Endothelial cell of umbilical vein (primary cell): ENCODE results near the gene RGS7. TPM values are rescaled to one million over a fixed set of nuclear protein-coding genes. Genes with fewer than 3 reads are reported as not detected.

ENCODE experiments used
- BruUV-seq: library from RNA; stranded (reverse); fragments of 400-500 nt; replicated peaks from 2 replicates; lab custom pipeline; 2021; lab: Mats Ljungman, UMichigan
- CTCF ChIA-PET: fragments of 300-600, 350-600 bp; sonication (Branson Sonifier 250); formaldehyde crosslinking; loops from one replicate; lab custom pipeline; 2021; ENCODE audit warnings: antibody characterized with exemption, inconsistent platforms; lab: Charles Lee
- POLR2A ChIA-PET: fragments of 300-600, 350-600 bp; sonication (Branson Sonifier 250); formaldehyde crosslinking; loops from one replicate; lab custom pipeline; 2021; ENCODE audit warnings: antibody characterized with exemption, inconsistent platforms; lab: Charles Lee
- DNase-seq: peaks from one replicate; pipeline ENCODE4 v3.0.0-alpha.2; 2011; ENCODE audit warnings: low read depth, low spot score
- FAIRE-seq: peaks from 2 replicates; lab custom pipeline; 2011; peaks lifted over from hg19 to GRCh38; lab: Jason Lieb, UNC
- H2AFZ ChIP-seq: 2 replicates; pipeline ENCODE4 v1.6.0; 2012; ENCODE audit warnings: low read depth, low read length, control low read depth, inconsistent platforms
- H3K27ac ChIP-seq: 2 replicates; pipeline ENCODE4 v1.5.1; 2011; ENCODE audit warnings: low read depth, mild to moderate bottlenecking, control low read depth, low read length, moderate library complexity; ENCODE audit not compliant: insufficient read depth
- H3K27me3 ChIP-seq, 2 experiments: 2 replicates each; pipeline versions ENCODE4 v1.6.0 to v1.6.1; 2011; ENCODE audit warnings: low read length in 2 of 2, mixed read lengths in 1 of 2; ENCODE audit not compliant: control insufficient read depth in 2 of 2, insufficient read depth in 2 of 2
- H3K36me3 ChIP-seq, 2 experiments: 2 replicates in 1 of 2; 3 replicates in 1 of 2; pipeline ENCODE4 v1.5.1; 2011; ENCODE audit warnings: low read length in 2 of 2, mild to moderate bottlenecking in 1 of 2, moderate library complexity in 1 of 2; ENCODE audit not compliant: control insufficient read depth in 2 of 2, insufficient read depth in 2 of 2; ENCODE audit errors: extremely low read depth in 1 of 2
- H3K4me1 ChIP-seq: 3 replicates; pipeline ENCODE4 v1.5.1; 2011; ENCODE audit warnings: mild to moderate bottlenecking, low read length; ENCODE audit not compliant: control insufficient read depth, insufficient read depth; ENCODE audit errors: extremely low read depth
- H3K4me2 ChIP-seq: 2 replicates; pipeline ENCODE4 v1.6.1; 2011; ENCODE audit warnings: low read length, control low read depth, mixed read lengths; ENCODE audit not compliant: insufficient read depth
- H3K4me3 ChIP-seq, 3 experiments: fragments of 200-600 bp in 1 of 3; sonication (generic), shearing (Covaris generic) in 1 of 3; replicated peaks in 1 of 3; 2 replicates each; pipeline ENCODE4 v1.5.1; 2011 to 2016; ENCODE audit warnings: control low read depth in 3 of 3, low read length in 3 of 3, mild to moderate bottlenecking in 2 of 3, inconsistent platforms in 1 of 3, low read depth in 1 of 3, moderate library complexity in 1 of 3; ENCODE audit not compliant: insufficient read depth in 1 of 3
- H3K79me2 ChIP-seq: 2 replicates; pipeline ENCODE4 v1.6.0; 2012; ENCODE audit warnings: low read length, inconsistent platforms; ENCODE audit not compliant: control insufficient read depth, insufficient read depth
- H3K9ac ChIP-seq: replicated peaks from 2 replicates; pipeline ENCODE3; 2011; ENCODE audit warnings: low read length, control low read depth; ENCODE audit not compliant: insufficient read depth; ENCODE audit errors: extremely low read depth
- H3K9me1 ChIP-seq: replicated peaks from 3 replicates; pipeline ENCODE4 v1.6.0; 2011; ENCODE audit warnings: mild to moderate bottlenecking, low read length; ENCODE audit not compliant: control insufficient read depth, insufficient read depth; ENCODE audit errors: extremely low read depth
- H3K9me3 ChIP-seq: replicated peaks from 2 replicates; pipeline ENCODE4 v1.5.1; 2012; ENCODE audit warnings: low read length, inconsistent platforms; ENCODE audit not compliant: control insufficient read depth, insufficient read depth
- H4K20me1 ChIP-seq: replicated peaks from 2 replicates; pipeline ENCODE3; 2011; ENCODE audit warnings: mild to moderate bottlenecking, low read length; ENCODE audit not compliant: control insufficient read depth, insufficient read depth; ENCODE audit errors: extremely low read depth
- EZH2 ChIP-seq: IDR thresholded peaks from 2 replicates; pipeline ENCODE4 v1.6.1; 2012; ENCODE audit warnings: borderline replicate concordance, low read depth, mild to moderate bottlenecking, moderate library complexity, low read length, inconsistent platforms; ENCODE audit not compliant: severe bottlenecking
- FOS ChIP-seq: IDR thresholded peaks from 2 replicates; pipeline ENCODE4 v1.6.1; 2011; ENCODE audit warnings: mild to moderate bottlenecking, low read length, moderate library complexity, borderline replicate concordance; ENCODE audit not compliant: insufficient read depth
- GATA2 ChIP-seq: IDR thresholded peaks from 2 replicates; pipeline ENCODE4 v1.7.0; 2011; ENCODE audit warnings: low read depth, mild to moderate bottlenecking, moderate library complexity, mixed read lengths, low read length; ENCODE audit not compliant: insufficient read length, insufficient read depth
- JUN ChIP-seq: IDR thresholded peaks from 2 replicates; pipeline ENCODE4 v1.6.1; 2011; ENCODE audit warnings: borderline replicate concordance, low read depth; ENCODE audit not compliant: insufficient read length, insufficient read depth
- MYC ChIP-seq: IDR thresholded peaks from one replicate; pipeline ENCODE4 v1.6.1; 2011; ENCODE audit warnings: mild to moderate bottlenecking, low read depth, low read length
- POLR2A ChIP-seq: IDR thresholded peaks from 2 replicates; pipeline ENCODE4 v1.6.1; 2012; ENCODE audit warnings: low read depth, mild to moderate bottlenecking, control low read depth, low read length
- POLR2AphosphoS5 ChIP-seq: IDR thresholded peaks from 2 replicates; pipeline ENCODE4 v1.6.1; 2012; ENCODE audit warnings: low read depth, mild to moderate bottlenecking, control low read depth, low read length, moderate library complexity; ENCODE audit not compliant: insufficient read depth
- dilution Hi-C: fragments of 300-500 bp; cut with MboI; formaldehyde crosslinking; loops from one replicate; pipeline ENCODE4 v1.15.0; 2019; ENCODE audit warnings: low sequenced_read_pairs; ENCODE audit not compliant: extremely low pct_ligation_motif_present
- intact Hi-C: fragments of 100-400 bp; cut with micrococcal nuclease; formaldehyde crosslinking; loops from one replicate; pipeline ENCODE4 v1.10.0; 2022
- polyA plus RNA-seq, 4 experiments: library from polyadenylated mRNA; depleted of rRNA in 3 of 4; stranded (reverse) in 3 of 4; unstranded in 1 of 4; fragments of >200 nt; gene quantifications; 2 replicates each; pipeline versions ENCODE4 v1.2.1 to v1.2.3, GENCODE V29; 2011 to 2012; ENCODE audit warnings: missing spikeins in 1 of 4
- total RNA-seq: library from RNA; stranded (reverse); gene quantifications from 2 replicates; pipeline ENCODE4 v1.2.3, GENCODE V29; 2021
- TF ChIP-seq, protein P1 (sequence below), 2 donors: IDR thresholded peaks; 1 replicate in 1 of 2; 2 replicates in 1 of 2; pipeline ENCODE4 v1.5.1; 2011; ENCODE audit warnings: low read length in 2 of 2, mild to moderate bottlenecking in 2 of 2, moderate library complexity in 2 of 2, control low read depth in 1 of 2, inconsistent platforms in 1 of 2, low read depth in 1 of 2; ENCODE audit not compliant: insufficient read depth in 1 of 2; ENCODE audit errors: extremely low read depth in 1 of 2
- TF ChIP-seq, protein P2 (sequence below): IDR thresholded peaks from 2 replicates; pipeline ENCODE4 v1.6.1; 2011; ENCODE audit not compliant: insufficient read depth, insufficient read length

Gene RGS7
- total and polyA plus RNA-seq, 2 donors (not counting 3 experiments of a cell fraction or from before 2014, with no cell fraction given), result 0.43 to 0.44 TPM

- ChIA-PET POLR2A (no interaction called here), CTCF (no interaction called here)
- Histone ChIP-seq H3K9me1 (no peaks in the 10 kb centered on the region), H3K4me1 (no peaks in the 10 kb centered on the region), H3K36me3 (no peaks in the 10 kb centered on the region), H3K9ac (no peak overlapping the region), H3K27me3 (no peaks in the 10 kb centered on the region), H3K4me3 (no peak overlapping the region), H2AFZ (no peak overlapping the region), H4K20me1 (no peaks in the 10 kb centered on the region), H3K27ac (no peak overlapping the region), H3K9me3 (no peaks in the 10 kb centered on the region), H3K79me2 (no peaks in the 10 kb centered on the region), H3K4me2 (no peak overlapping the region)
- DNase-seq, result no peak
- FAIRE-seq, result no peak
- no peak for TF ChIP-seq JUN
- no peak for TF ChIP-seq FOS
- TF ChIP-seq MYC, result no peak
- no peak for TF ChIP-seq POLR2AphosphoS5
- TF ChIP-seq, protein P1, sequence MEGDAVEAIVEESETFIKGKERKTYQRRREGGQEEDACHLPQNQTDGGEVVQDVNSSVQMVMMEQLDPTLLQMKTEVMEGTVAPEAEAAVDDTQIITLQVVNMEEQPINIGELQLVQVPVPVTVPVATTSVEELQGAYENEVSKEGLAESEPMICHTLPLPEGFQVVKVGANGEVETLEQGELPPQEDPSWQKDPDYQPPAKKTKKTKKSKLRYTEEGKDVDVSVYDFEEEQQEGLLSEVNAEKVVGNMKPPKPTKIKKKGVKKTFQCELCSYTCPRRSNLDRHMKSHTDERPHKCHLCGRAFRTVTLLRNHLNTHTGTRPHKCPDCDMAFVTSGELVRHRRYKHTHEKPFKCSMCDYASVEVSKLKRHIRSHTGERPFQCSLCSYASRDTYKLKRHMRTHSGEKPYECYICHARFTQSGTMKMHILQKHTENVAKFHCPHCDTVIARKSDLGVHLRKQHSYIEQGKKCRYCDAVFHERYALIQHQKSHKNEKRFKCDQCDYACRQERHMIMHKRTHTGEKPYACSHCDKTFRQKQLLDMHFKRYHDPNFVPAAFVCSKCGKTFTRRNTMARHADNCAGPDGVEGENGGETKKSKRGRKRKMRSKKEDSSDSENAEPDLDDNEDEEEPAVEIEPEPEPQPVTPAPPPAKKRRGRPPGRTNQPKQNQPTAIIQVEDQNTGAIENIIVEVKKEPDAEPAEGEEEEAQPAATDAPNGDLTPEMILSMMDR (IDR thresholded peaks at IDR 0.05; ENCODE audit: extremely low read depth in 1 of 2, insufficient read depth in 1 of 2, low read depth in 1 of 2, low read length in 2 of 2), result no peak
- TF ChIP-seq, protein P2, sequence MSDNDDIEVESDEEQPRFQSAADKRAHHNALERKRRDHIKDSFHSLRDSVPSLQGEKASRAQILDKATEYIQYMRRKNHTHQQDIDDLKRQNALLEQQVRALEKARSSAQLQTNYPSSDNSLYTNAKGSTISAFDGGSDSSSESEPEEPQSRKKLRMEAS, result no peak
- TF ChIP-seq GATA2, result no peak
- TF ChIP-seq POLR2A, result no peak
- no peak for TF ChIP-seq EZH2
- intact Hi-C loops (no loop called here), dilution Hi-C loops (no loop called here)
- no TSS peak for BruUV-seq
These were observed 431.7 kb downstream of the RGS7 start for GRCh38 chr1:240925273-240925672.
